Activated T-helper 2 cell treated with anti-CD3 and anti-CD28 coated beads, Interferon-gamma antibody, Interleukin-2, Interleukin-4, amounts not matched to agents 10 μg/mL and 5 μg/mL and 100 μg/mL, durations not matched to agents 14 hours and 24 hours and 36 hours (primary cell): ENCODE data around the gene CREB3L2. TPM values are rescaled to one million over a fixed set of nuclear protein-coding genes. Genes with fewer than 3 reads are reported as not detected.

Experiments used
- DNase-seq: peaks from one replicate; pipeline ENCODE4 v3.0.0; 2021; ENCODE audit warnings: low spot score
- H3K27ac Mint-ChIP-seq: one replicate; pipeline ENCODE4 v1.8.0; 2021; ENCODE audit warnings: mixed read lengths
- H3K27me3 Mint-ChIP-seq: one replicate; pipeline ENCODE4 v1.8.0; 2021; ENCODE audit warnings: low read depth, mixed read lengths
- H3K36me3 Mint-ChIP-seq: one replicate; pipeline ENCODE4 v1.8.0; 2021; ENCODE audit warnings: low read depth, mixed read lengths
- H3K4me1 Mint-ChIP-seq: one replicate; pipeline ENCODE4 v1.8.0; 2021; ENCODE audit warnings: low read depth, mixed read lengths
- H3K4me3 Mint-ChIP-seq: one replicate; pipeline ENCODE4 v1.8.0; 2021; ENCODE audit warnings: low read depth, mild to moderate bottlenecking, moderate library complexity, mixed read lengths
- H3K9me3 Mint-ChIP-seq: one replicate; pipeline ENCODE4 v1.8.0; 2021; ENCODE audit warnings: mixed read lengths
- intact Hi-C: fragments of 100-400 bp; cut with micrococcal nuclease; formaldehyde crosslinking; loops from one replicate; pipeline ENCODE4 v1.15.1; 2023
- total RNA-seq: library from RNA; stranded (reverse); gene quantifications from 2 replicates; pipeline ENCODE4 v1.2.3, GENCODE V29; 2022

Gene CREB3L2
- total RNA-seq, 1 donor from 2014 or later = 58.6 TPM

DNA sequence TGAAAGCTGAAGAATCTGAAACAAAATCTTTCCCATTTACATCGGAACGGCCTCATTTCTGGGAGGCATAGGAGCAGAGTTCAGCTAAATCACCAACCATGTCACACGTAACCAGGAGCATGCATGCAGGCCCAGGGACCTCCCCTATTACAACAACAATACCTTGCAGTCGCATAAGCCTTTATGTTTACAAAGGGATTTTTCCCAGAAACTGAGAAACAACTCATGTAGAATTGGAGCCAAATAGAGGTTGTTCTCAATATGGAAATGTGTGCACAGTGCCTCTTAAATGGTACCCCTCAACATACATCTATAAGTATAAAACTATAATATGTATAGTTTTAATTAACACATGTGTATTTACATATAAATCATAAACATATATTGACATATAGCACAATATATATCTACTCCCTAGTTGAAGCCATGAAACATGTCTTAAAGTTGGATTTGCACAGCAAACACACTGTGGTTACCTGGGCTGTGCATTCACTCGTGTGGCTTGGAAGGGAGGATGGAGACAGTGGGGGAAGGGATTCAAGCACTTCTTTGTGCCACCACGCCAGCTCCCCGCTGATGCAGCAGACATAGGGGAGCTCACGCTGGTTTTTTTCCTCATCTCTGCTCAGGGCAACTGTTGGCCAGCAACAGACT, 120.2 kb downstream of the CREB3L2 start:
- H3K4me1 Mint-ChIP-seq = peaks cover 17% of the 10 kb centered on the region
- peak overlapping the region; percentile 36 for H3K27ac Mint-ChIP-seq
- peaks cover 62% of the 10 kb centered on the region for H3K36me3 Mint-ChIP-seq
- intact Hi-C loops = loop anchor here (1.0 kb wide), 1 partner anchor 14 kb away; no protein-coding TSS in a partner anchor
- DNase-seq = no peak
- no peaks in the 10 kb centered on the region for H3K27me3 Mint-ChIP-seq
- H3K4me3 Mint-ChIP-seq = no peak overlapping the region
- no peaks in the 10 kb centered on the region for H3K9me3 Mint-ChIP-seq

GRCh38 chr7:137880432-137880831, 121.5 kb downstream of the CREB3L2 start:
- intact Hi-C loops = no loop called here
- Mint-ChIP-seq H3K4me1 (peaks cover 12% of the 10 kb centered on the region), H3K36me3 (peaks cover 67% of the 10 kb centered on the region), H3K9me3 (no peaks in the 10 kb centered on the region), H3K4me3 (no peak overlapping the region), H3K27ac (no peak overlapping the region), H3K27me3 (no peaks in the 10 kb centered on the region)
- no peak for DNase-seq

DNA sequence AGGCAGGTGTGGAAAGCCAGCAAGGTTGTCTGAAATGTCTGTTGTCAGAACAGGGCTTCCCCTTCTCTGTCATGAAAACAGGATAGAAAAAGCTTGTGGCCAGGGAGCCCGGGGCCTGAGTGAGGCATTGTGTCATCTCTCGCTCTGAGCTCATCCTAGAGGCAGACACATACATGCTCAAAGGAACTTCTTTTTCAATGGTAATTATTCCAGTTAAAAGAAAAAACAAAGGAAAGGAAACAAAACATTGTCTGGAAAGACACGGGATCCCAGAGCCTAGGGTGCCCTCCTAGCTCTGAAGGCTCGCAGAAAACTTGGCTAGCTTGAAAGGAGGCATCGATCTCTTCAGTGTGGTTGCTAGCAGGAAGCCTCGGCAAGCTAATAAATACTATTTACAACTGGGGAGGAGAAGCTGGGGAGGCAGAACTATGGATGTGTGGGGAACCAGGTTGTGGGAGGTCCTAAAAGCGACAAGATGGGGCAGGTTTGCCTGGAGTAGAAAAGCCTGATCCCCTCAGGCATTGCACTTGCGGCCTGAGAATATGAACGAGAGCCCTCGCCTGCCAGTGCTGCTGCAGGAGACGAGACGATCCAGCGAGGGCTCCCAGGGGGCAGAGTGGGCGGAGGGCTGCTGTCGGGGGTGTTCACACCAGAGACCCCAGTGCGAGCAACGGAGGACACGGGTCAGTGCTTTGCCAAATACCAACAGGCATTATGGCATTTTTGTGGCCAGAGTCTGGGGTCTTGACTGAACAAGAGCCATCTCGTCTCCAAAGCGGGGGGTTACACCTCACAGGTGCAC, 122.3 kb downstream of the CREB3L2 start:
- Mint-ChIP-seq H3K36me3 (peaks cover 64% of the 10 kb centered on the region), H3K4me1 (peaks cover 12% of the 10 kb centered on the region), H3K9me3 (no peaks in the 10 kb centered on the region), H3K4me3 (no peak overlapping the region), H3K27me3 (no peaks in the 10 kb centered on the region), H3K27ac (peak overlapping the region; percentile 57)
- intact Hi-C loops = no loop called here
- no peak for DNase-seq

DNA sequence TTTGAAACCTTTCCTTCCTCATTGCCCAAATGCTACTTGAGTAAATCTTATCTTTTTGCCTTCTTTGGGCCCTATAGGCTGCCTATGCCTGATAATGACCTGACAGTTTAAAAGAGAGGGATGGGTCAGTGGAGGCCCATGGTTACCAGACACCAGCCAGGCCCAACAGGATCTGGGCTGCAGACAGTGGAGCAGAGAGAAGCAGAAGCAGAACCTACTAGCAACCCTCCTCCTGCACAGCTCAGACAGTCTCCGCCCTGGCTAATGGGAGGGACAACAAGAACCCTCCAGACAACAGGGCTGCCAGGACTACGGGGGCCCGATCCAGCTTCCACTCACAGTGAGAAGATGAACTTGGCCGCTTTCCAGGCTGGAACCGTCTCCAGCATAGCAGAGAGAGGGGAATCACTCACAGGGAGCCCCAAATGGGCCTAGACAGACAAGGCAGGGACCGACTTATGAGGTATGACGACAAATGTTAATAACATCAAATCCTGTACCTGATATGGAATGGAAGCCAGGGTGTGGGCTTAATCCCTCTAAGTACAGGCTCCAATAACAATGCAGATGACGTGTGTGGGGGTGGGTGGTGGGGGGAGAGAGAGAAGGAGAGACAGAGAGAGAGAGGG, 123.4 kb downstream of the CREB3L2 start:
- H3K9me3 Mint-ChIP-seq = no peaks in the 10 kb centered on the region
- H3K27ac Mint-ChIP-seq = no peak overlapping the region
- H3K4me3 Mint-ChIP-seq = no peak overlapping the region
- no peak for DNase-seq
- intact Hi-C loops = no loop called here
- H3K27me3 Mint-ChIP-seq = no peaks in the 10 kb centered on the region
- peaks cover 18% of the 10 kb centered on the region for H3K4me1 Mint-ChIP-seq
- peaks cover 65% of the 10 kb centered on the region for H3K36me3 Mint-ChIP-seq

DNA sequence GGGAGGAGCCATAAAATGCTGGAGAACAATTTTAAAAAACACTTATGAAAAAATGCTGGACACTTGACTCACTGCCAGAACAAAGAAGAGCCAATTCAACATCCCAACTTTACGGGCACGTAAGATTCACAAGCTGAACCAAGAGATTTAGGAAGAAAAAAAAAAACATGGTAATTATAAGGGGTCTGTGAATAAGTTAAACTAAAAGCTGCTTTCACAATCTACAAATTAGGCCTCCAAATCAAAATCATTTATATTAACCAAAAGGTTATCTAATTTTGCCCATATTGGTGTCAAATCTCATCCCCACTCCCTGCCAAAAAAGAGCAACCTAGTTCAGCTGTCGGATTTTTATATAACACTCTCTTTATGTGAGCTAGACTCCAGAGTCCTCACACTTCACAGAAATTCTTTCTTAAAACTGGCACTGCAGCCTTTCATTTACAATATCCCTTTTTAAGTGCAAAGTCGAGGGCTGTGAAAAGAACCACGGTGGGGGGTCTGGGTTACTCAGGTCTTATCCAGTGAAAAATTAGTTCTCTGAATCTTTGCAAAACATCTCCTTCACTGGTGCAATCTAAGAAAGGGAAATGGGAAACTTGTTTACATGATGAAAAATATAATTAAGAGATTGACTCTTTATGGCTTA, 124.7 kb downstream of the CREB3L2 start:
- Mint-ChIP-seq H3K4me1 (peaks cover 17% of the 10 kb centered on the region), H3K36me3 (peaks cover 66% of the 10 kb centered on the region), H3K27ac (no peak overlapping the region), H3K27me3 (no peaks in the 10 kb centered on the region), H3K4me3 (no peak overlapping the region), H3K9me3 (no peaks in the 10 kb centered on the region)
- DNase-seq = no peak
- intact Hi-C loops = no loop called here

DNA sequence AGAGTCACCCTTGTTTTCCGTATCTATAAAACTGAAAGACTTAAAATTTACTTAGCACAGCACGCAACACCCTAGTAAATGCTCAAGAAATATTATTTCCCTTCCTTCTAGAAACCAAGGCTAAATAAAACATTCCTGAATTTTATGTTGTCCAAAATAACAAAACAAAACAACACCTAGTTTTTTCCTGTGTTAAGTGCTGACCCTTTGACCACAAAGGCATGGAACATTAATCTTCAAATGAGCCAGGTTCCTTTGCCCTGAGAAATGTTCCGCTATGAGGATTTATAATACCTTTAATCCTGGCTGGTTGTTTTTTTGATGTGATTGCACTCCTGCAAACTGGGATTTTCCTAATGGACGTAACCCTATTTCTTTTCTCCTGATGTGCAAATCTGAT, 126.1 kb downstream of the CREB3L2 start:
- Mint-ChIP-seq H3K4me1 (peaks cover 20% of the 10 kb centered on the region), H3K4me3 (no peak overlapping the region), H3K27ac (no peak overlapping the region), H3K9me3 (no peaks in the 10 kb centered on the region), H3K36me3 (peaks cover 62% of the 10 kb centered on the region), H3K27me3 (no peaks in the 10 kb centered on the region)
- DNase-seq = no peak
- intact Hi-C loops = no loop called here

GRCh38 chr7:137873979-137874777, 127.7 kb downstream of the CREB3L2 start:
- Mint-ChIP-seq H3K27me3 (no peaks in the 10 kb centered on the region), H3K4me3 (no peak overlapping the region), H3K36me3 (peaks cover 52% of the 10 kb centered on the region), H3K4me1 (peaks cover 21% of the 10 kb centered on the region), H3K27ac (peak overlapping the region; percentile 68), H3K9me3 (no peaks in the 10 kb centered on the region)
- DNase-seq = no peak
- intact Hi-C loops = loop anchor here (2.0 kb wide), 1 partner anchor 21 kb away; no protein-coding TSS in a partner anchor

- Mint-ChIP-seq H3K27me3 (no peaks in the 10 kb centered on the region), H3K9me3 (peaks cover 2% of the 10 kb centered on the region), H3K27ac (peak overlapping the region; percentile 68), H3K36me3 (peaks cover 49% of the 10 kb centered on the region), H3K4me1 (peaks cover 21% of the 10 kb centered on the region), H3K4me3 (no peak overlapping the region)
- no peak for DNase-seq
- intact Hi-C loops = loop anchor here (2.0 kb wide), 1 partner anchor 21 kb away; no protein-coding TSS in a partner anchor
Observed at GRCh38 chr7:137873524-137873923, 128.4 kb downstream of the CREB3L2 start.

GRCh38 chr7:137871170-137871915, 130.5 kb downstream of the CREB3L2 start:
- Mint-ChIP-seq H3K9me3 (peaks cover 9% of the 10 kb centered on the region), H3K27me3 (no peaks in the 10 kb centered on the region), H3K4me1 (peaks cover 21% of the 10 kb centered on the region), H3K36me3 (peaks cover 54% of the 10 kb centered on the region), H3K27ac (peak overlapping the region; percentile 12), H3K4me3 (no peak overlapping the region)
- DNase-seq = no peak
- intact Hi-C loops = no loop called here

DNA sequence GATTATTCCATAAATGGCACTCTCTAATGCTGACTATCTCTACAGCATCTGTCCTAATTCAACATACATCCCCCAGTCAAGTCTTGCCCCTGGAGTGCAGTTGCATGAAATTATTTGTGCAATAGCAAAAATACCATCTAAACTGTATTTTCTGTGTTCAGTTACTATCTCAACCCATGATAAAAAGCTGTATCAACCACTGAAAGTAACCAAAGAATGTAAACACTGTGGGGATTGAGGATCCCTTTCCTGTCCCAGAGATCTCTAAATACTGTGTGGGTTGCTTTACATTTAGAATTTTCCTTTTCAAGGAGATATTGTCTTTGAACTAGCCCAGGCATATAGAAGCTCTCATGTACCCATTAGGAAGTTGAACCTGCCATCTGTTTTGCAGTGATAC, 131.2 kb downstream of the CREB3L2 start:
- DNase-seq = no peak
- Mint-ChIP-seq H3K27ac (peak overlapping the region; percentile 57), H3K9me3 (peaks cover 15% of the 10 kb centered on the region), H3K4me3 (no peak overlapping the region), H3K27me3 (no peaks in the 10 kb centered on the region), H3K4me1 (peaks cover 21% of the 10 kb centered on the region), H3K36me3 (peaks cover 57% of the 10 kb centered on the region)
- intact Hi-C loops = no loop called here

DNA sequence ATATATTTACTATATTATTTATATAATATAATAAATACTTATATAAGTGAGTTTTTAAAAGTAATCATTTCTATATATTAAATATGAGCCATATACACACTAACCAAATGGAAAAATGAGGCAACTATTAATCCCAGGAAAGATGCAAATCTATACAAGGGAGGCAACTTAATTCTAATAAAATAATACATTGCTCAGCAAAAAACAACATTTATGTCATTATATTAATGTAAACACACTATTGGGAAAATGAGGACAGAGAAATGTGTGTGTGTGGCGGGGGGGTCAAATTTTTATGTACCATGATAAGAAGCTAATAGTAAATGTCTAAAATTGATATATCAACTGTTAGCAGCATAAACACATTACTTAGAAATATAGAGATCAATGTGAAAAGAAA, 131.8 kb downstream of the CREB3L2 start:
- Mint-ChIP-seq H3K9me3 (peaks cover 22% of the 10 kb centered on the region), H3K27ac (no peak overlapping the region), H3K36me3 (peaks cover 63% of the 10 kb centered on the region), H3K4me1 (peaks cover 21% of the 10 kb centered on the region), H3K4me3 (no peak overlapping the region), H3K27me3 (no peaks in the 10 kb centered on the region)
- DNase-seq = no peak
- intact Hi-C loops = no loop called here
